Lung (tissue), 12 donors: ENCODE measurements around the gene DKK2. TPM values are rescaled to one million over a fixed set of nuclear protein-coding genes. Genes with fewer than 3 reads are reported as not detected.
A peak's percentile ranks its signal among the peaks of the same experiment; 100 is the strongest.

Experiments
- ATAC-seq: fragments of 200-7000 bp; cut with Tn5 transposase; one replicate; pipeline ENCODE4 v1.9.1; 2020; ENCODE audit warnings: moderate number of reproducible peaks; ENCODE audit not compliant: insufficient read depth, low FRiP score
- DNase-seq, 3 donors: peaks; one replicate each; pipeline ENCODE4 v3.0.0-alpha.2; 2013 to 2017
- H3K27ac ChIP-seq, 2 donors: one replicate each; pipeline ENCODE4 v1.5.1; 2013; ENCODE audit warnings: mild to moderate bottlenecking in 2 of 2, moderate library complexity in 2 of 2, control low read depth in 1 of 2, inconsistent platforms in 1 of 2, low read depth in 1 of 2, low read length in 1 of 2
- H3K27me3 ChIP-seq, 3 donors: one replicate each; pipeline ENCODE4 v1.5.1; 2013; ENCODE audit warnings: low read length in 2 of 3; ENCODE audit not compliant: control insufficient read depth in 3 of 3, insufficient read depth in 3 of 3
- H3K36me3 ChIP-seq, 4 donors: one replicate each; pipeline ENCODE4 v1.5.1; 2013; ENCODE audit warnings: low read length in 4 of 4, mild to moderate bottlenecking in 1 of 4, moderate library complexity in 1 of 4; ENCODE audit not compliant: control insufficient read depth in 4 of 4, insufficient read depth in 4 of 4
- H3K4me1 ChIP-seq, 5 donors: one replicate each; pipeline ENCODE4 v1.5.1; 2013; ENCODE audit warnings: low read length in 5 of 5, mild to moderate bottlenecking in 2 of 5, moderate library complexity in 1 of 5; ENCODE audit not compliant: control insufficient read depth in 5 of 5, insufficient read depth in 5 of 5
- H3K4me3 ChIP-seq: one replicate; pipeline ENCODE4 v1.5.1; 2013; ENCODE audit warnings: mild to moderate bottlenecking, control low read depth, moderate library complexity
- H3K9ac ChIP-seq, 2 donors: one replicate each; pipeline ENCODE4 v1.5.1; 2013; ENCODE audit warnings: low read length in 2 of 2, control low read depth in 1 of 2; ENCODE audit not compliant: insufficient read depth in 1 of 2
- H3K9me3 ChIP-seq, 4 donors: one replicate each; pipeline ENCODE4 v1.5.1; 2013; ENCODE audit warnings: low read length in 3 of 4, mild to moderate bottlenecking in 1 of 4, moderate library complexity in 1 of 4; ENCODE audit not compliant: control insufficient read depth in 4 of 4, insufficient read depth in 3 of 4
- CTCF ChIP-seq: IDR thresholded peaks from 2 replicates; pipeline ENCODE4 v1.5.1; 2012; ENCODE audit warnings: mild to moderate bottlenecking; ENCODE audit errors: control extremely low read depth, extremely low read depth
- WGBS, 2 donors: extraction: QIAGEN DNeasy Blood & Tissue Kit; methylation state at CpG; one replicate each; pipeline ENCODE4 v1.1.7; 2013; 5-methylcytosine and 5-hydroxymethylcytosine counted together
- polyA plus RNA-seq, 2 donors: library from polyadenylated mRNA; stranded (reverse); fragments of 200-250 nt; gene quantifications; one replicate each; pipeline ENCODE4 v1.2.1, GENCODE V29; 2013
- total RNA-seq, 2 donors: library from RNA; depleted of rRNA in 1 of 2; stranded (reverse); fragments of >200 nt in 1 of 2; gene quantifications; one replicate each; pipeline ENCODE4 v1.2.1, GENCODE V29; 2014 to 2021
- donor health status: control.
- donor health status: control.
- donor health status: Bipolar disorder and iron deficiency.
- donor health status: healthy.
- donor health status: DM: yes; HTN: yes; CAD: no.

The DKK2 gene
- total and polyA plus RNA-seq, 4 donors, result 2.6 to 16.1 (median 4.7) TPM

- peak in 2 of 3 donors; percentile 3 to 8 for DNase-seq
- Histone ChIP-seq H3K27me3 (no peaks in the 10 kb centered on the region), H3K4me3 (no peak overlapping the region), H3K4me1 (no peaks in the 10 kb centered on the region), H3K9ac (no peak overlapping the region), H3K36me3 (no peaks in the 10 kb centered on the region), H3K27ac (no peak overlapping the region), H3K9me3 (peaks cover 0 to 3% (median 1%) of the 10 kb centered on the region in 4 donors)
- no peak for ATAC-seq
- TF ChIP-seq CTCF, result no peak
- 64 to 71% methylated on average over 3 of the region's 3 CpGs for WGBS, 2 donors
Measured at GRCh38 chr4:107050525-107051135, 14.5 kb upstream of the DKK2 start.

GRCh38 chr4:107046261-107046660 is 10.1 kb upstream of the DKK2 start:
- no peak overlapping the region for H3K9ac ChIP-seq
- WGBS, 2 donors, result 96% methylated on average over 1 of the region's 1 CpG
- H3K4me1 ChIP-seq, result no peaks in the 10 kb centered on the region
- H3K4me3 ChIP-seq, result no peak overlapping the region
- peaks cover 0 to 7% (median 3%) of the 10 kb centered on the region in 4 donors for H3K9me3 ChIP-seq
- no peak overlapping the region for H3K27ac ChIP-seq
- DNase-seq (no peak), ATAC-seq (no peak)
- no peak for TF ChIP-seq CTCF
- H3K27me3 ChIP-seq, result no peaks in the 10 kb centered on the region
- no peaks in the 10 kb centered on the region for H3K36me3 ChIP-seq

- WGBS, 2 donors, result 54 to 71% methylated on average over 1 of the region's 1 CpG
- no peaks in the 10 kb centered on the region for H3K4me1 ChIP-seq
- ATAC-seq (no peak), DNase-seq (peak in 1 of 3 donors; percentile 5)
- no peak for TF ChIP-seq CTCF
- no peak overlapping the region for H3K9ac ChIP-seq
- H3K27me3 ChIP-seq, result peaks cover 0 to 6% (median 0%) of the 10 kb centered on the region in 3 donors
- H3K9me3 ChIP-seq, result peaks cover 0 to 7% (median 3%) of the 10 kb centered on the region in 4 donors
- H3K36me3 ChIP-seq, result no peaks in the 10 kb centered on the region
- H3K27ac ChIP-seq, result no peak overlapping the region
- H3K4me3 ChIP-seq, result no peak overlapping the region
Measured at GRCh38 chr4:107044170-107044569, 8.1 kb upstream of the DKK2 start.

GRCh38 chr4:107037199-107037584 is 1.1 kb upstream of the DKK2 start:
- H3K36me3 ChIP-seq, result no peaks in the 10 kb centered on the region
- H3K9ac ChIP-seq, result no peak overlapping the region
- H3K9me3 ChIP-seq, result peaks cover 0 to 3% (median 0%) of the 10 kb centered on the region in 4 donors
- DNase-seq (peak; percentile 58 to 68 (median 59)), ATAC-seq (no peak)
- 1 to 2% methylated on average over 19 of the region's 19 CpGs for WGBS, 2 donors
- H3K4me3 ChIP-seq, result no peak overlapping the region
- H3K27ac ChIP-seq, result no peak overlapping the region
- H3K27me3 ChIP-seq, result peaks cover 0 to 64% (median 46%) of the 10 kb centered on the region in 3 donors
- H3K4me1 ChIP-seq, result peaks cover 0 to 38% (median 11%) of the 10 kb centered on the region in 5 donors
- TF ChIP-seq CTCF, result no peak
